ENCODE results near the gene GSTK1. TPM values are rescaled to one million over a fixed set of nuclear protein-coding genes. Genes with fewer than 3 reads are reported as not detected.

GSTK1 gene
- total RNA-seq, 1 experiment from 2014 or later = 131 TPM

DNA sequence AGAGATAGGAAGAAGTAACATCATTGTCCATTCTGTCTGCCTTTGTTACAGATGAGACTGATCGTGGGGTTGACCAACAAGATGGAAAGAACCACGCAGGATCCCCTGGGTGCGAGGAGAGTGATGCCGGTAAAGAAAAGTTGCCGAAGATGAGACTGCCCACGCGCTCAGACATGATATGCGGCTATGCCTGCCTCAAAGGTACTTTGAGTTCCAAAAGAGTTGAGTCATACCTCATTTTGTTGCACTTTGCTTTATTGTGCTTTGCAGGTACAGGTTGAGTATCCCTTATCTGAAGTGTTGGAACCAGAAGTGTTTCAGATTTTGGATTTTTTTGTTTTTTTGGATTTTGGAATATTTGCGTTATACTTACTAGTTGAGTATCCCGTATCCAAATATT lies 40.5 kb downstream of the GSTK1 start:
- no peak for DNase-seq (ENCODE audit: low read depth in 1 of 2, low spot score in 2 of 2)
- no peaks in the 10 kb centered on the region for H3K4me1 ChIP-seq (replicated peaks)
- H3K27me3 ChIP-seq (replicated peaks) = no peaks in the 10 kb centered on the region
- H3K4me3 ChIP-seq = no peak overlapping the region
- H3K36me3 ChIP-seq = peaks cover 90% of the 10 kb centered on the region
- H3K27ac ChIP-seq = no peak overlapping the region
- H3K9me3 ChIP-seq (replicated peaks) = no peaks in the 10 kb centered on the region

DNA sequence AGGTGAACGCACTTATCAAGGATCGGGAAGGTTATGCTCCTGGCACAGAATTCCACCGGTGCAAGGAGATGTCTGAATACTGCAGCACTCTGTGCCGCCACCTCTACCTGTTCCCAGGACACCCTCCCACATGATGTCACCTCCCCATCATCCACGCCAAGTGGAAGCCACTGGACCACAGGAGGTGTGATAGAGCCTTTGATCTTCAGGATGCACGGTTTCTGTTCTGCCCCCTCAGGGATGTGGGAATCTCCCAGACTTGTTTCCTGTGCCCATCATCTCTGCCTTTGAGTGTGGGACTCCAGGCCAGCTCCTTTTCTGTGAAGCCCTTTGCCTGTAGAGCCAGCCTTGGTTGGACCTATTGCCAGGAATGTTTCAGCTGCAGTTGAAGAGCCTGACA lies 41.7 kb downstream of the GSTK1 start:
- H3K36me3 ChIP-seq = peaks cover 84% of the 10 kb centered on the region
- H3K27me3 ChIP-seq (replicated peaks) = no peaks in the 10 kb centered on the region
- H3K27ac ChIP-seq = no peak overlapping the region
- DNase-seq (ENCODE audit: low read depth in 1 of 2, low spot score in 2 of 2) = no peak
- H3K4me1 ChIP-seq (replicated peaks) = no peaks in the 10 kb centered on the region
- no peaks in the 10 kb centered on the region for H3K9me3 ChIP-seq (replicated peaks)
- H3K4me3 ChIP-seq = no peak overlapping the region

- Histone ChIP-seq H3K4me1 (replicated peaks) (no peaks in the 10 kb centered on the region), H3K27me3 (replicated peaks) (no peaks in the 10 kb centered on the region), H3K27ac (no peak overlapping the region), H3K36me3 (peaks cover 78% of the 10 kb centered on the region), H3K9me3 (replicated peaks) (no peaks in the 10 kb centered on the region), H3K4me3 (no peak overlapping the region)
- DNase-seq (ENCODE audit: low read depth in 1 of 2, low spot score in 2 of 2) = no peak
Observed at GRCh38 chr7:143305423-143306070, 42.3 kb downstream of the GSTK1 start.

GRCh38 chr7:143308632-143309031 lies 45.4 kb downstream of the GSTK1 start:
- Histone ChIP-seq H3K36me3 (peaks cover 50% of the 10 kb centered on the region), H3K27ac (no peak overlapping the region)

GRCh38 chr7:143314127-143314526 lies 50.9 kb downstream of the GSTK1 start:
- Histone ChIP-seq H3K36me3 (no peaks in the 10 kb centered on the region), H3K4me1 (replicated peaks) (no peaks in the 10 kb centered on the region), H3K27ac (no peak overlapping the region), H3K9me3 (replicated peaks) (no peaks in the 10 kb centered on the region), H3K27me3 (replicated peaks) (no peaks in the 10 kb centered on the region), H3K4me3 (no peak overlapping the region)
- no peak for DNase-seq (ENCODE audit: low read depth in 1 of 2, low spot score in 2 of 2)

More at GRCh38 chr7:143308632-143309031, 45.4 kb downstream of the GSTK1 start:
- DNase-seq (ENCODE audit: low read depth in 1 of 2, low spot score in 2 of 2) = no peak
- Histone ChIP-seq H3K4me1 (replicated peaks) (no peaks in the 10 kb centered on the region), H3K27me3 (replicated peaks) (no peaks in the 10 kb centered on the region), H3K4me3 (no peak overlapping the region), H3K9me3 (replicated peaks) (no peaks in the 10 kb centered on the region)

GRCh38 chr7:143315776-143316175 lies 52.5 kb downstream of the GSTK1 start, which contains the start of gene CLCN1:
Gene CLCN1, plus strand, starts transcription at chr7:143316111. Its CDS starts 102 bp downstream, at chr7:143316213.
- DNase-seq (ENCODE audit: low read depth in 1 of 2, low spot score in 2 of 2) = no peak
- H3K4me3 ChIP-seq = no peak within 1 kb of the TSS
- H3K27ac ChIP-seq = no peak within 1 kb of the TSS
- no peaks in the 10 kb centered on the region for H3K27me3 ChIP-seq (replicated peaks)
- no peaks in the 10 kb centered on the region for H3K9me3 ChIP-seq (replicated peaks)
- no peaks in the 10 kb centered on the region for H3K4me1 ChIP-seq (replicated peaks)
- H3K36me3 ChIP-seq = no peaks in the 10 kb centered on the region

- H3K9me3 ChIP-seq (replicated peaks) = no peaks in the 10 kb centered on the region
Observed at GRCh38 chr7:143316492-143316891, 53.3 kb downstream of the GSTK1 start.

DNA sequence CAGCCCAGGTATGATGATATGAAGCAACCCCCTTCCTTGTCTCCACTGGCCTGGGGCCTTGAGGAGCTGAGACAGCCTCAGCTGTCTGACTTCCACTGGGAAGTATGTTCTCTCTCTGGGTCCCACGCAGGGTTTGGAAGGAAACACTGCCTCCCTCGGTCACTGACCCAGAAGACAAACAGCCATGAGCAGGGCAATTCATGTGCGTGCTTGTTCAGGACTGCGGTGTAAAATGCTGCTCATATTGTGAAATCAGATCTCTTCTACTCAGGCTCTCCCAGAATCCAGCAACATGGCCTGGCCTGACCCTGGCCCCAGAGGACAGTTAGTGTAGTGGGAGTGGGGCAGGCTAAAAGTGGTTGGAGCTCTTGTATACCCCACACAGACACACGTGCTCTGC lies 55.4 kb downstream of the GSTK1 start:
- no peak for DNase-seq (ENCODE audit: low read depth in 1 of 2, low spot score in 2 of 2)
- Histone ChIP-seq H3K4me1 (replicated peaks) (no peaks in the 10 kb centered on the region), H3K27me3 (replicated peaks) (no peaks in the 10 kb centered on the region), H3K4me3 (no peak overlapping the region), H3K27ac (no peak overlapping the region), H3K36me3 (no peaks in the 10 kb centered on the region), H3K9me3 (replicated peaks) (no peaks in the 10 kb centered on the region)

More at GRCh38 chr7:143316492-143316891, 53.3 kb downstream of the GSTK1 start:
- no peak for DNase-seq (ENCODE audit: low read depth in 1 of 2, low spot score in 2 of 2)
- H3K27me3 ChIP-seq (replicated peaks) = no peaks in the 10 kb centered on the region
- H3K27ac ChIP-seq = no peak overlapping the region
- H3K4me1 ChIP-seq (replicated peaks) = no peaks in the 10 kb centered on the region
- no peak overlapping the region for H3K4me3 ChIP-seq
- H3K36me3 ChIP-seq = no peaks in the 10 kb centered on the region

Other genes with a start within 250 kb of the GSTK1 start
- not detected in 2 replicates for gene OR9A2, start 236.3 kb upstream of the GSTK1 start, total RNA-seq (2014; rRNA removed; shearing (Covaris generic))
- gene OR6V1, start 211.1 kb upstream of the GSTK1 start, total RNA-seq (2014; rRNA removed; shearing (Covaris generic)) = not detected in 2 replicates
- gene PIP, start 131.4 kb upstream of the GSTK1 start, total RNA-seq (2014; rRNA removed; shearing (Covaris generic)) = not detected in 2 replicates
- gene TAS2R39, start 80.0 kb upstream of the GSTK1 start, total RNA-seq (2014; rRNA removed; shearing (Covaris generic)) = not detected in 2 replicates
- gene TAS2R40, start 41.4 kb upstream of the GSTK1 start, total RNA-seq (2014; rRNA removed; shearing (Covaris generic)) = not detected in 2 replicates
- not detected in 2 replicates for gene TMEM139, start 21.5 kb downstream of the GSTK1 start, total RNA-seq (2014; rRNA removed; shearing (Covaris generic))
- 18.2 and 20.5 TPM in 2 replicates for gene CASP2, start 24.9 kb downstream of the GSTK1 start, total RNA-seq (2014; rRNA removed; shearing (Covaris generic))
- gene CLCN1, start 52.7 kb downstream of the GSTK1 start, total RNA-seq (2014; rRNA removed; shearing (Covaris generic)) = not detected in 2 replicates
- gene FAM131B, start 99.3 kb downstream of the GSTK1 start, total RNA-seq (2014; rRNA removed; shearing (Covaris generic)) = 0.16 and 0.41 TPM in 2 replicates
- gene ZYX, start 117.9 kb downstream of the GSTK1 start, total RNA-seq (2014; rRNA removed; shearing (Covaris generic)) = 68.7 and 86.5 TPM in 2 replicates
- gene EPHA1, start 145.4 kb downstream of the GSTK1 start, total RNA-seq (2014; rRNA removed; shearing (Covaris generic)) = not detected in 2 replicates
- not detected in 2 replicates for gene TAS2R60, start 180.0 kb downstream of the GSTK1 start, total RNA-seq (2014; rRNA removed; shearing (Covaris generic))
- gene TAS2R41, start 214.4 kb downstream of the GSTK1 start, total RNA-seq (2014; rRNA removed; shearing (Covaris generic)) = not detected in 2 replicates

All from SJSA1 (cell line).